ENCODE measurements around the gene SUGP2. TPM values are rescaled to one million over a fixed set of nuclear protein-coding genes. Genes with fewer than 3 reads are reported as not detected.

Gene SUGP2
- polyA plus RNA-seq, 1 donor (not counting 4 experiments of a cell fraction or from before 2014, with no cell fraction given): 51.2 TPM

DNA sequence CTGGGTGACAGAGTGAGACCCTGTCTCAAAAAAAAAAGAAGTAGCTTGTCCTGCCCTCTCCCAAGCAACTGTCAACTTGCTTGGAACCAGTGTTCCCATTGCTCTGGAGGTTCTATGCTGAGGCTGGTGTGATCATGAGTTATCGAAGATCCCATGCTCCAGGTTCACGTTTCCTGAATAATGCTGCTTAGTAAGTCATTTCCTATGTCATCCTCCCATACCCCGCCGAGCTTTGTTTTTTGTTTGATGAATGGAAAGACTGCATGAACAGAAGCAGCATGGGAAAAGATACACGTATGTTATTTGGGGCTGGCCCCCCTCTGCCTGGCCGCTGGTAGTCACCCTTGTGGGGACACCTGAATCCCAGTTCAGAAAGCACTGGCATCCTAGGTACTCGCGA, 41.8 kb upstream of the SUGP2 start:
- H3K4me2 ChIP-seq (ENCODE audit: control insufficient read depth, extremely low read depth, insufficient read depth, low read depth, low read length): no peak overlapping the region
- dilution Hi-C loops (cut with MboI; ENCODE audit: extremely low pct_ligation_motif_present, low sequenced_read_pairs): no loop called here
- no peaks in the 10 kb centered on the region for H3K27me3 ChIP-seq (ENCODE audit: control insufficient read depth, extremely low read depth, insufficient read depth, low read length)
- H3K27ac ChIP-seq (ENCODE audit: control insufficient read depth, insufficient read depth, low read length): no peak overlapping the region
- H4K20me1 ChIP-seq (ENCODE audit: control insufficient read depth, extremely low read depth, insufficient read depth, low read length): no peaks in the 10 kb centered on the region
- DNase-seq (ENCODE audit: low read depth, low spot score) (no peak), FAIRE-seq (no peak)
- TF ChIP-seq, protein P1, sequence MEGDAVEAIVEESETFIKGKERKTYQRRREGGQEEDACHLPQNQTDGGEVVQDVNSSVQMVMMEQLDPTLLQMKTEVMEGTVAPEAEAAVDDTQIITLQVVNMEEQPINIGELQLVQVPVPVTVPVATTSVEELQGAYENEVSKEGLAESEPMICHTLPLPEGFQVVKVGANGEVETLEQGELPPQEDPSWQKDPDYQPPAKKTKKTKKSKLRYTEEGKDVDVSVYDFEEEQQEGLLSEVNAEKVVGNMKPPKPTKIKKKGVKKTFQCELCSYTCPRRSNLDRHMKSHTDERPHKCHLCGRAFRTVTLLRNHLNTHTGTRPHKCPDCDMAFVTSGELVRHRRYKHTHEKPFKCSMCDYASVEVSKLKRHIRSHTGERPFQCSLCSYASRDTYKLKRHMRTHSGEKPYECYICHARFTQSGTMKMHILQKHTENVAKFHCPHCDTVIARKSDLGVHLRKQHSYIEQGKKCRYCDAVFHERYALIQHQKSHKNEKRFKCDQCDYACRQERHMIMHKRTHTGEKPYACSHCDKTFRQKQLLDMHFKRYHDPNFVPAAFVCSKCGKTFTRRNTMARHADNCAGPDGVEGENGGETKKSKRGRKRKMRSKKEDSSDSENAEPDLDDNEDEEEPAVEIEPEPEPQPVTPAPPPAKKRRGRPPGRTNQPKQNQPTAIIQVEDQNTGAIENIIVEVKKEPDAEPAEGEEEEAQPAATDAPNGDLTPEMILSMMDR (optimal IDR thresholded peaks at IDR 0.05 in 1 of 3, IDR thresholded peaks at IDR 0.05 in 1 of 3, conservative IDR thresholded peaks at IDR 0.05 in 1 of 3; ENCODE audit: extremely low read depth in 1 of 3, insufficient read depth in 2 of 3, low read length in 3 of 3): no peak
- TF ChIP-seq EZH2 (IDR thresholded peaks at IDR 0.05; ENCODE audit: low read length): no peak
- H3K36me3 ChIP-seq (ENCODE audit: control insufficient read depth in 2 of 2, extremely low read depth in 1 of 2, insufficient read depth in 2 of 2, low read length in 2 of 2): no peaks in the 10 kb centered on the region
- H3K79me2 ChIP-seq (ENCODE audit: control insufficient read depth, insufficient read depth, low read length): no peaks in the 10 kb centered on the region
- H3K4me3 ChIP-seq (ENCODE audit: control insufficient read depth in 2 of 3, extremely low read depth in 1 of 3, insufficient read depth in 2 of 3, low read depth in 1 of 3, low read length in 3 of 3): no peak overlapping the region
- H3K9me3 ChIP-seq (ENCODE audit: control insufficient read depth, low read depth, low read length): no peaks in the 10 kb centered on the region
- H2AFZ ChIP-seq (ENCODE audit: control insufficient read depth, low read length): no peak overlapping the region
- H3K9ac ChIP-seq (ENCODE audit: control insufficient read depth, extremely low read depth, insufficient read depth, low read length): no peak overlapping the region
- H3K9me1 ChIP-seq (ENCODE audit: control insufficient read depth, extremely low read depth, insufficient read depth, low read length): no peaks in the 10 kb centered on the region
- no peaks in the 10 kb centered on the region for H3K4me1 ChIP-seq (ENCODE audit: control insufficient read depth, extremely low read depth, insufficient read depth, low read length)

DNA sequence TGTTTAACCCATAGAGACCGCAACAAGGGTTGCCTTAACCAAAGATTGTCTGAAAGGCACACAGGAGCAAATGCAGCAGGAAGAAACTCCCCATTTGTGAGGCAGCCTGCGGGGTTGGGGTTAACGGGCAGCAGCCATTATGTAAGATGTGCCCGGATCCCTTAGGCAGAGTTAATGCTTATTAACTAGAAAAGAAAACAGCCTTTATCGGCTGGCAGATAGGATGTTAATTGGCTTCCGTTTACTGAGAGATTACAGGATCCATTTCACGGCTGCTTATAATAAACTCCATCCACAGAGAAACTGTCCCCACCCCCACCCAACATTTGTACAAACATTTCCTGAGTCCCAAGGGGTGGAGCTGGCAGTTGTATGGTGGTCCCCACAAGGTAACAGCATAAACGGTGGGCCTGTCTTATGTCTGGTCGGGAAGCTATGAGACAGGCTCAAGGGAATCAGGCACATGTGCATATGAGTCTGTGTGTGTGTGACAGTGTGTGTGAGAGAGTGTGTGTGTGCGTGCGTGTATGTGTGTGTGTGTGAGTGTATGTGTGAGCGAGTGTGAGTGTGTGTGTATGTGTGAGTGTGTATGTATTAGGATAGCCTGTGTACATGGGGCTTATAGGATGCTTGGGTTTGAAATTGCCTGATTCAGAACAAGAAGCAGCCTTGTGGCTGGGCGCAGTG, 41.0 kb upstream of the SUGP2 start:
- no peaks in the 10 kb centered on the region for H4K20me1 ChIP-seq (ENCODE audit: control insufficient read depth, extremely low read depth, insufficient read depth, low read length)
- H3K4me1 ChIP-seq (ENCODE audit: control insufficient read depth, extremely low read depth, insufficient read depth, low read length): no peaks in the 10 kb centered on the region
- H3K9me1 ChIP-seq (ENCODE audit: control insufficient read depth, extremely low read depth, insufficient read depth, low read length): no peaks in the 10 kb centered on the region
- TF ChIP-seq EZH2 (IDR thresholded peaks at IDR 0.05; ENCODE audit: low read length): no peak
- TF ChIP-seq, protein P1 (optimal IDR thresholded peaks at IDR 0.05 in 1 of 3, IDR thresholded peaks at IDR 0.05 in 1 of 3, conservative IDR thresholded peaks at IDR 0.05 in 1 of 3; ENCODE audit: extremely low read depth in 1 of 3, insufficient read depth in 2 of 3, low read length in 3 of 3): no peak
- dilution Hi-C loops (cut with MboI; ENCODE audit: extremely low pct_ligation_motif_present, low sequenced_read_pairs): no loop called here
- no peaks in the 10 kb centered on the region for H3K79me2 ChIP-seq (ENCODE audit: control insufficient read depth, insufficient read depth, low read length)
- H3K27me3 ChIP-seq (ENCODE audit: control insufficient read depth, extremely low read depth, insufficient read depth, low read length): no peaks in the 10 kb centered on the region
- H2AFZ ChIP-seq (ENCODE audit: control insufficient read depth, low read length): no peak overlapping the region
- H3K27ac ChIP-seq (ENCODE audit: control insufficient read depth, insufficient read depth, low read length): no peak overlapping the region
- DNase-seq (ENCODE audit: low read depth, low spot score) (no peak), FAIRE-seq (no peak)
- H3K9ac ChIP-seq (ENCODE audit: control insufficient read depth, extremely low read depth, insufficient read depth, low read length): no peak overlapping the region
- no peak overlapping the region for H3K4me3 ChIP-seq (ENCODE audit: control insufficient read depth in 2 of 3, extremely low read depth in 1 of 3, insufficient read depth in 2 of 3, low read depth in 1 of 3, low read length in 3 of 3)
- H3K36me3 ChIP-seq (ENCODE audit: control insufficient read depth in 2 of 2, extremely low read depth in 1 of 2, insufficient read depth in 2 of 2, low read length in 2 of 2): no peaks in the 10 kb centered on the region
- H3K9me3 ChIP-seq (ENCODE audit: control insufficient read depth, low read depth, low read length): no peaks in the 10 kb centered on the region
- no peak overlapping the region for H3K4me2 ChIP-seq (ENCODE audit: control insufficient read depth, extremely low read depth, insufficient read depth, low read depth, low read length)

Measured in keratinocyte (primary cell).